Suppressor macrophage treated with lipopolysaccharide for 4 hours (primary cell): ENCODE results near the gene ATF7IP.

ENCODE experiments used
- DNase-seq: peaks from one replicate; pipeline ENCODE4 v3.0.0-alpha.2; 2020

The ATF7IP gene

GRCh38 chr12:14422516-14423230 lies 57.2 kb downstream of the ATF7IP start:
- DNase-seq = no peak

DNA sequence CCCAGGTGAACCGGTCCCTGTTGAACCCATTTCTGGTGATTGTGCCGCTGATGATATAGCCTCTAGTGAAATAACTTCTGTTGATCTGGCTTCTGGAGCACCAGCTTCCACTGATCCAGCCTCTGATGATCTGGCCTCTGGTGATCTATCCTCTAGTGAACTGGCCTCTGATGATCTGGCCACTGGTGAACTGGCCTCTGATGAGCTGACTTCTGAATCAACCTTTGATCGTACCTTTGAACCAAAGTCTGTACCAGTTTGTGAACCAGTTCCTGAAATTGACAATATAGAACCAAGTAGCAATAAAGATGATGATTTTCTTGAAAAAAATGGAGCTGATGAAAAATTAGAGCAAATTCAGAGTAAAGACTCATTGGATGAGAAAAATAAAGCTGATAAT lies 59.1 kb downstream of the ATF7IP start:
- no peak for DNase-seq

- DNase-seq = no peak
These were observed 61.3 kb downstream of the ATF7IP start for GRCh38 chr12:14426792-14427191.

- DNase-seq = no peak
These were observed 62.4 kb downstream of the ATF7IP start for GRCh38 chr12:14427929-14428328.

GRCh38 chr12:14430394-14430986 lies 65.0 kb downstream of the ATF7IP start:
- no peak for DNase-seq

- no peak for DNase-seq
These were observed 66.5 kb downstream of the ATF7IP start for GRCh38 chr12:14431975-14432374.

- DNase-seq = no peak
These were observed 70.1 kb downstream of the ATF7IP start for GRCh38 chr12:14435627-14436026.

DNA sequence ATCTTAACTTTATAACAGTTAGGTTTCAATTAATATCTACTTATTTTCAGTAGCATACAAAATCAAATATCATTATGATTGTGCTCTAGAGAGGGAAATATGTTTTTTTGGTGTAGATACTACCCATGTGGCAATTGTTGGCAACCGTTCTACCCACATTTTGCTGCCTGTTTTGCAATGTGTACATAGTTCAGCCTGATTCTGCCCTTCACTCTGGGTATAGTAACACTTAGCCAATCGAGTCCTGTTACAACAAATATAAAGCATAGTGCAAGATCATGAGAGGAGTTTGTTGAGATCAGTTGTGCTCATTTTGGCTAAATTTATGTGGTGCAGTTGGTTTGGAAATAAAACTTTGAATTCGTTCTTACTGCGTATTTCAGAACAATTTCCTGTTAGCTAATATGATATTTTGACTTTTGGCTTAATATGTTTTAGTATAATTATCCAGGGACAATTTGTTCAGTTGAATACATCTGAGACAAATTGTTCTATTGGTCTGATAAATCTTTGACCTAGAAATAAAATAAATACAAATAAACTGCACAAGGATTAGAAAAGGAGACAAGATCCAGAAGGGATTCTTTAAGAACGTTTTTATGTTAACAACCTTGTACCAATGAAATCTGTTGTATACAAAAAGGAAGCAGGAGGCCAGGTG lies 76.9 kb downstream of the ATF7IP start:
- DNase-seq = peak; percentile 31

DNA sequence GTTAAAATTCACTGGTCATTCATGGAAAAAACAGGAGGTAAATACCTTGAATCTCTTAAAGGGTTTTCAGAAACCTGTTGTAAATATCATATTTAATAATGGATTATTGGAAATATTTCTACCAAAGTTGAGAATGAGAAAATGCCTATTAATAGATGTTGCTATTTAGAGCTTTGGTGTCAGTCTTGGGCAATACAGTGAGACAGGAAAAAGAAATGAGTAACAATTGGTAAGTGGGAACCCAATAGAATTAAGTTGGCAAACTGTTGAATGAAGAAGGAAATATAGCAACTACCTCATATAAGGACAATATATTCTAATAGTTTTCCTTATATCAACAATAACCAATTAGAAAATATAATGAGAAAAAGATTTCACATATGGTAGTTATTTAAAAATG lies 78.0 kb downstream of the ATF7IP start:
- peak; percentile 32 for DNase-seq

DNA sequence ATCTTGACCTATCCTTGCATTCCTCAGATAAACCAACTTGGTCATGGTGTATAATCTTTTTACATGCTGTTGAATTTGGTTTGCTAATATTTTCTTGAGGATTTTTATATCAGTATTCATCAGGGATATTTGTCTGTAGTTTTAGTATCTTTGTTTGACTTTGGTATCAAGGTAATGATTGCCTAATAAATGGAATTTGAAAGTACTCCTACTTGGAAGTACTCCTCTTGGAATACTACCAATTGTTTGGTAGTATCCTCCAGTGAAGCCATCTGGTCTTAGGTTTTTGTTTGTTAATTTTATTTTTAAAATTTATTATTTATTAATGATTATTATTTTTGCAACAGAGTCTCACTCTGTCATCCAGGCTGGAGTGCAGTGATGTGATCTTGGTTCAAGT lies 85.0 kb downstream of the ATF7IP start:
- DNase-seq = no peak

- DNase-seq = no peak
These were observed 86.9 kb downstream of the ATF7IP start for GRCh38 chr12:14452336-14452735.

- no peak for DNase-seq
These were observed 87.4 kb downstream of the ATF7IP start for GRCh38 chr12:14452865-14453264.

GRCh38 chr12:14454098-14454907 lies 88.8 kb downstream of the ATF7IP start:
- peak; percentile 44 for DNase-seq

GRCh38 chr12:14460212-14460841 lies 94.8 kb downstream of the ATF7IP start:
- no peak for DNase-seq

DNA sequence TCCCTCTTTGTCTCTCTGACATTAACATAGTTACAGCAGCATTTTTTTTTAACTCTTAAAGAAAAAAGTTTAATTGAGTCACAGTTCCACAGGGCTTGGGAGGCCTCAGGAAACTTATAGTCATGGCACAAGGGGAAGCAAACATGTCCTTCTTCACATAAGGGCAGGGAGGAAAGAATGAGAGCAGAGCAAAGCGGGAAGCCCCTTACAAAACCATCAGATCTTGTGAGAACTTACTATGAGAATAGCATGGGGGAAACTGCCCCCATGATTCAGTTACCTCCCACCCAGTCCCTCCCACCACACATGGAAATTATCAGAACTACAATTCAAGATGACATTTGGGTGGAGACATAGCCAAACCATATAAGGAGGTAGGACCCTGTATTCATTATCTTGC lies 106.0 kb downstream of the ATF7IP start:
- DNase-seq = no peak

DNA sequence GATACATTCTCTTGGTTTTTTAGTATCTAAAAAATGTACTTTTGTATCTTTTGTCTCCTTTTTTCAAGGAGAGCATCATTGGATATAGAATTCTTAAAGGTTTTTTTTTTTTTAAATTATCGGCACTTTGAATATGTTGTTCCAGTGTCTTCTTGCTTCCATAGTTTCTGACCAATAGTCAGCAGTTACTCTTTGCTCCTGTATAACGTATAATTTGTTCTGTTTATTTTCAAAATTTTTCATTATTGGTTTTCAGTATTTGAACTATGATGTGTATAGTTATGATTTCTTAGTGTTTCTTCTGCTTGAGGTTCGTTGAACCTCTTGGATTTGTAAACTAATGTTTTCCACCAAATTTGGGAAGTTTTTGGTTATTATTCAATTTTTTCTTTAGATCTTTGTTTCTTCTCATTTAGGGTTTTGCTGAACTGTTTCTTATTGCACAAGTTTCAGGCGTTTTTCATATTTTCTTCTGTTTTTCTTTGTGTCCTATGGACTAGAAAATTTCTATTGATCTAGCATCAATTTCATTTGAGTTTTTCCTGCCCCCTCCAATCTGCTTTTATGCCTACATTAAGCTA lies 108.3 kb downstream of the ATF7IP start:
- peak; percentile 9 for DNase-seq

DNA sequence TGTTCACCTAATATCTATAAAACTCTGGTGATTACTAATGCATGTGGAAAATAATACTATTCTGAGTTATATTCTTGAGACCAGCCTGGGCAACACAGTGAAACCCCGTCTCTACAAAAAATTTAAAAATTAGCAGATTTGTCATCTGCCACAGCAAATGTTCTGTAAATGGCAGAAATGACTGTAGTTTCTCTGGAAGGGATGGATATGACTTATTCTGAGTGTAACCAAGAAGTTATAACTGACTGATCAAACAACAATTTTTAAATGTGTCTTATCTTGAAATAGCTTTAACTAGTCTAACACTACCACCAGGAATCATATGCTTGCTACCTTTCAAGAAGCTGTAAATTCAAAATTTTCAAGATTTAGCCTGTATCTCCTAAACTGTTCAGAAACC lies 113.5 kb downstream of the ATF7IP start:
- no peak for DNase-seq

DNA sequence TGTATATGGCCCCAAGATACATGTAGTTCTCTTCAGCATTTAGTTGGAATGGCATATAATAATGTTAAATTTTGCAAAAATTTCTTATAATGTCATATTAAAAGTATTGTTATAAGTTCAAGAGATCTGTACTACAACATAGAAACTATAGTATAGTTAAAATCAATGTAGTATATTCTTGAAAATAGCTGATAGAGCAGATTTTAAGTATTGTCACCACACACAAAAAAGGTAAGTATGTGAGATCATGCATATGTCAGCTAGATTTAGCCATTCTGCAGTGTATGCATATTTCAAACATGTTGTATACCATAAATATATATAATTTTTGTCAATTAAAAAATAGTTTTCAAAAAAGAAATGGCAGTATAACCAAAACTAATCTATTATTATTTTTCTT lies 115.7 kb downstream of the ATF7IP start:
- no peak for DNase-seq

DNA sequence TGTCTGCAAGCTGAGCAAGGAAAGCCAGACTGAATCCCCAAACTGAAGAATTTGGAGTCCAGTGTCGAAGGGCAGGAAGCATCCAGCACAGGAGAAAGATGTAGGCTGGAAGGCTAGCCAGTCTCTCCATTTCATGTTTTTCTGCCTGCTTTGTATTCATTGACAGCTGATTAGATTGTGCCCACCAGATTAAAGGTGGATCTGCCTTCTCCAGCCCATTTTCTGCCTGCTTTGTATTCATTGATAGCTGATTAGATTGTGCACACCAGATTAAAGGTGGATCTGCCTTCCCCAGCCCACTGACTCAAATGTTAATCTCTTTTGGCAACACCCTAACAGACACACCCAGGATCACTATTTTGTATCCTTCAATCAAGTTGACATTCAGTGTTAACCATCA lies 116.9 kb downstream of the ATF7IP start:
- DNase-seq = no peak

- DNase-seq = no peak
These were observed 117.4 kb downstream of the ATF7IP start for GRCh38 chr12:14482886-14483285.

GRCh38 chr12:14495326-14495725 lies 129.8 kb downstream of the ATF7IP start:
- DNase-seq = no peak
